Measurements from ENCODE around the gene ME1.
"Not testable (repeated sequence)": the region's sequence is repeated elsewhere in the genome, so short reads cannot be mapped to it uniquely, and the experiment has no call there.

The ME1 gene

DNA sequence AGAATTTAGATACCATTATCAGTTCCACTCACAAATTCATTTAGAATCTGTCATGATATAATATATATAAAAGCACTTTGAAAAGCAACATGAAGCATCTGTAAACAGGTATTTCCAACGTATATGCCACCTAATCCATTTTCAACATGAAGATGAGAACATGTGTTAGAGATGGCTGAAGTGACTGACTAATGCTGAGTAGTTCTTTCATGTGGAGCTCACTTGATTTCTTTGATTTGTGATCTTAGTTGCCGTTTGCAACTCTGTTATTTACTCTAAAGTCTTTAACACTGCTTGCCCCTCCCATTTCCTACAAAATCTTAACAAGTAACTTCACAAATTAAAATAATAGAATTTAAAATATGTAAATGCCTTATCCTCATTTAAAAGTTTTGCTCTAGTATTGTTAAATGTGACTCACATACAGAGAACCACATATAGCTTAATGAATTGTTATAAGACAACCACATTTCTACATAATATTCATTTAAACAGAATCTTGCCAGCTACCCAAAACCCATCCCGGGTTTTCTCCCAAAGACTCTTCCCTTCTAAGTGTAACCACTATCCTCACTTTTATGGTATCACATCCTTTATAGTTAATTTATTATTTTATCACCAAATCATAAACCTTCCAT, 78.3 kb downstream of the ME1 start:
- DNase-seq (ENCODE audit: low spot score) = no peak

- no peak for DNase-seq (ENCODE audit: low spot score)
Measured at GRCh38 chr6:83343121-83343520, 87.7 kb downstream of the ME1 start.

GRCh38 chr6:83341765-83342164, 89.1 kb downstream of the ME1 start:
- no peak for DNase-seq (ENCODE audit: low spot score)

- not testable (repeated sequence) for DNase-seq (ENCODE audit: low spot score)
Measured at GRCh38 chr6:83333916-83334315, 96.9 kb downstream of the ME1 start.

GRCh38 chr6:83333500-83333899, 97.4 kb downstream of the ME1 start:
- DNase-seq (ENCODE audit: low spot score) = no peak

DNA sequence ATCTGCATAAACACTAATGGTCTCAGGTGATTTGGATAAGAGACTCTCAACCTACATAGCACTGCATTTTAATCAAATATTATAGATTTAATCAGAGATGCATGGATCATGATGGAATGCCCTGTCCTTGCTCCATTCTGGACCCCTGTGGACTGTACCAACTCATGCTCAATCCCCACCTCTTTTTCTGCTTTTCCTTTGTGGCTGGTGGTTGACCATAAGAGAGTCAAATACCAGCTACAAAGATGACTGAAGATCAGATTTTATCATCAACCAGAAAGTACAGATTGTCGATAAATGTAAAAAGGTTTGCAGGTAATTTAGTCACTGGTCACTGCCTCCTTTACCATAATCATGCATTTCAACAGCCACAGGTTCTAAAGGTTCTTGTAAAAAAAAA, 116.2 kb downstream of the ME1 start:
- no peak for DNase-seq (ENCODE audit: low spot score)

DNA sequence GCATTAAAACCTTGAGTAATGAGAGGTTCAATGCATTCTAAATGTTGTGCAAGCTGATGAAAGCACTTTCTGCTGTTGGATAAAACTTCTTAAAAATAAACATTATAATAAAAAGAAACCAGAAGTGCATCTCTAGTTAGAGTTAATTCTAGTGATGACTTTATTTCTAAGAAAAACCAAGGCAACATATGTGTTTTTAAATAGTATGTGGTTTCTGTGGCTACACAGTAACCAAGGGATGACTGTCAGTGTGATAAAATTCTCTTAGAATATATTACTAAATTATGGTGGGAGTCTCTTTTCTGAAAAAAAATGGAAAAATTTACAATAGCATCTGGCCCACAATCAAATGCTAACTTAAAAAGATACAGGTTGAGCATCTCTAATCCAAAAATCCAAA, 117.0 kb downstream of the ME1 start:
- no peak for DNase-seq (ENCODE audit: low spot score)

GRCh38 chr6:83311231-83311630, 119.6 kb downstream of the ME1 start:
- DNase-seq (ENCODE audit: low spot score) = no peak

GRCh38 chr6:83310046-83310445, 120.8 kb downstream of the ME1 start:
- no peak for DNase-seq (ENCODE audit: low spot score)

DNA sequence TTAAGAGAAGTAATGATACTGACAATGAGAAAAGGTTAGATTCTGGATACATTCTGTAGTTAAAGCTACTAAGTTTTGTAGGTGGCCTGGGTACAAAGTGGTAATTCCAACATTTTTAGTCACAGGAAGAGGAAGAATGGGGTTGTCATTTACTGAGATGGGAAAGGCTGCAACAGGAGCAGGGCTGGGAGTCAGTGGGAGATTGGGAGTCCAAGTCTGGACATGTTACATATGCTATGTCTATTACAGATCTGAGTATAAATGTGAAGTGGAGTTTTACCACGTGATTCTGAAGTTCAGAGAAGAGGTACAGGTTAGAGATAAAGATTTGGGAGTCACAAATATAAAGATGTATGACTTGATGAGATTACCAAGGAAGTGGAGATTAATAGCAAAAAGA, 121.5 kb downstream of the ME1 start:
- no peak for DNase-seq (ENCODE audit: low spot score)

- DNase-seq (ENCODE audit: low spot score) = no peak
Measured at GRCh38 chr6:83308833-83309232, 122.0 kb downstream of the ME1 start.

- DNase-seq (ENCODE audit: low spot score) = no peak
Measured at GRCh38 chr6:83307849-83308248, 123.0 kb downstream of the ME1 start.

GRCh38 chr6:83303426-83303825, 127.4 kb downstream of the ME1 start:
- no peak for DNase-seq (ENCODE audit: low spot score)

DNA sequence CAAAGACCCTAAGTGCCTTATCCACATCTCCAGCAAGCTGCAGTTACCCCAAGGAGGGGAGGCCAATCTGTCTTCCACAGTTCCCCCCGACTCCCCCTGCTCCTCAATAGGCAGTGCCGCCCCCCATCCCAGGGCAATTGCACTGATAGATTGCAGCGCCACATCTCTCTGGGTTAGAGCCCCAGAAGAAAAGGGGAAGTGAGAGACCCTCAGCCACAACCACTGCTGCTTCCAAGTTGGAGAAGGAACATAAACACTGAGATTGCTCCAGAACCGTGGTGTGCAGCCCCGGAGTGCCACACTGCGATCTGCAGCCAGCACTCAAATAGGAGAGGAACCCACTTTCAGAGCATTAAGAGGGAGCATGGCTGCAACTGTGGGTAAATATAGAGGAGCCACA, 136.2 kb downstream of the ME1 start:
- no peak for DNase-seq (ENCODE audit: low spot score)

DNA sequence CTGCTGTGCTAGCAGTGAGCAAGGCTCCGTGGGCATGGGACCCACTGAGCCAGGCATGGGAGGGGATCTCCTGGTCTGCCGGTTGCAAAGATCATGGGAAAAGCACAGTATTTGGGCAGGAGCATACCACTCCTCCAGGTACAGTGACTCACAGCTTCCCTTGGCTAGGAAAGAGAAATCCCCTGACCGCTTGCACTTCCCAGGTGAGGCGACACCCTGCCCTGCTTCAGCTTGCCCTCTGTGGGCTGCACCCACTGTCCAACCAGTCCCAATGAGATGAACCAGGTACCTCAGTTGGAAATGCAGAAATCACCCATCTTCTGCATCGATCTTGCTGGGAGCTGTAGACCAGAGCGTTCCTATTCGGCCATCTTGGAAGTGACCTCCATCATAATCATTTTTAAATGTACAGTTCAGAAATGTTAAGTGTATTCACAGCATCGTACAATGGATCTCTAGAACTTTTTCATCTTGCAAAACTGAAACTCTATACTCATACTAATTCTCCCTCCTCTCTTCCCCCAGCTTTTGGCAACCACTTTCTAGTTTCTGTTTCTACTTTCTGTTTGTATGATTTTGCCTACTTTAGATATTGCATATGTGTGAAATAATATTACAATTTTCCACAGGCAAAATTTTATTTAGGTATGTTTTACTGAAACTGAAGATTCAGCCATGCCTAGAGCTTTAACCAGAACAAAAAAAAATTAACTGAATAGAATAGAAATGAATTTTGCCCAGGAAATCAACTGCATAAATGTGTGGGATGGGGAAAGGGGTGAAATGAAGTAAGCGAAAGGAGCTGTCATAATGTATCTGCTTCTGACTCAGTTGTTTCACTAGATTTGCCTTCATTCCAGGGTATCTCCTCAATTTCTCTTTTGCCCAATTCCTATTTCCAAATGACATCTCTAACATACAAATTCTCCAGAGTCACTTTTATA, 137.7 kb downstream of the ME1 start:
- DNase-seq (ENCODE audit: low spot score) = no peak

DNA sequence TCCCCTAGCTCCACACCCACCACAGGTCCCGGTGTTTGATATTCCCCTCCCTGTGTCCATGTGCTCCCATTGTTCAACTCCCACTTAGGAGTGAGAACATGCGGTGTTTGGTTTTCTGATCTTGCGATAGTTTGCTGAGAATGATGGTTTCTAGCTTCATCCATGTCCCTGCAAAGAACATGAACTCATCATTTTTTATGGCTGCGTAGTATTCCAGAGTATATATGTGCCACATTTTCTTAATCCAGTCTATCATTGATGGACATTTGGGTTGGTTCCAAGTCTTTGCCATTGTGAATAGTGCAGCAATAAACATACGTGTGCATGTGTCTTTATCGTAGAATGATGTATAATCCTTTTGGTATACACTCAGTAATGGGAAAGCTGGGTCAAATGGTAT, 143.6 kb downstream of the ME1 start:
- DNase-seq (ENCODE audit: low spot score) = not testable (repeated sequence)

- no peak for DNase-seq (ENCODE audit: low spot score)
Measured at GRCh38 chr6:83285917-83286316, 144.9 kb downstream of the ME1 start.

DNA sequence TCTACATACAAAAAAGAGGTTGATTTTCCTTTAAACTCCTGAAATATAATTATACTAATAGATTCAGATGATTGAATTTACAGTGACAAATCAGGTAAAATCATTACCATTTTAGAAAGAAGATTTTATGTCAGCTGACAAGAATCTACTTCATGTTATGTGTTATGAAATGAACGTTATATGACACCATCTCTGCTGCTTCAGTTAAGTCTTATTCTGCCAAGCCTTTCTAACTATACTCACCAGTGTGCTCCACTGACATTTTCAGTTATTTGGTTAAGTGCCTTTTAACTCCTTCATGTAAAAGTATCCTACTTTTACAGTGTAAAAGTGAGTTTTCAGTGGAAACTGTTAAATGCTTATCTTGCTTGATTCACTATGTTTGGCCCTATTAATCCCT, 157.3 kb downstream of the ME1 start:
- DNase-seq (ENCODE audit: low spot score) = no peak

DNA sequence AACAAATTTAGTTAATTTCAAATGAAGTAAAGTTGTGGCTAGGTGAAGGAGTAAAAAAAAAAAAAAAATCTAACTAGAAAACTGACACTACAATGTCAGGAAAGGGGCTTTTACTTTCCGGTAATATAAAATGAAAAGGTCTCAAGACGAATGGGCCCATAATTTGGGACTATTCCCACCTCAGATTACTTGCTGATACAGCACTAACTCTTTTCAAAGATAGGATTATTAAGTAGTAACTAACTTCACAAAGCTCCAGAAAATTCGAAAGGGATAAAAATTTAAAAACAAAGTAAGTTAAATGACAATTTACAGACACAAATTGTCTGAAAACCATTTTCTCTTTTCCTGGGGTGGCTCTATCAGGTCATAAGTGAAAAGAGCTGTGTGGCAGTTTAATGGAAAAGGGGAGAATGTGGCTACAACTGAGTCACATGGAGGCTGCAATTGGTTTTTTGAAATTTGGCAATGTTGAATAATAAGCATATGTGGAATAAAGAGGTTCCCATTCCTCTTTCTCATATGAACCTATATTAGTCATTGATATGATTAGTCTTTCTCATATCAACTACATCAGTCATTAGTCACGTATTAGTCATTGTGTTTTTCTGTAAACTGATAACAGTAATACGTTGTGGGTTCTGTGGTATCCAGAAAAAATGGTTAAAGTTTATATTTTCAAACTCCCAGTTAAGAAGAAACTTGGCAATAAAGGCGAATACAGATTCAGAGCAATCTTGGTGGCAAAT, 159.7 kb downstream of the ME1 start:
- DNase-seq (ENCODE audit: low spot score) = no peak

DNA sequence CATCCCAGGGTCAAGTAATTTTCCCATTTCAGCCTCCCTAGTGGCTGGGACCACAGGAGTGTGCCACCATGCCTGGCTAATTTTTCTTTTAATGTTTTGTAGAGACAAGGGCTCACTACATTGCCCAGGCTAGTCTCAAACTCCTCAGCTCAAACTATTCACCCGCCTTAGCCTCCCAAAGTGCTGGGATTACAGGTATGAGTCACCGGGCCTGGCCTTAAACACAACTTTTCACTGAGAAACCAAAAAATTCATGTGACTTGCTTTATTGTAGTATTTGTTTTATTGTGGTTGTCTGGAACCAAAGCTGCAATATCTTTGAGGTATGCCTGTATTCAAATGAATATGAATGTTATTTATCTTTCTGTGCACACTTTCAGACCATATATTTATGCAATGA, 165.5 kb downstream of the ME1 start:
- no peak for DNase-seq (ENCODE audit: low spot score)

DNA sequence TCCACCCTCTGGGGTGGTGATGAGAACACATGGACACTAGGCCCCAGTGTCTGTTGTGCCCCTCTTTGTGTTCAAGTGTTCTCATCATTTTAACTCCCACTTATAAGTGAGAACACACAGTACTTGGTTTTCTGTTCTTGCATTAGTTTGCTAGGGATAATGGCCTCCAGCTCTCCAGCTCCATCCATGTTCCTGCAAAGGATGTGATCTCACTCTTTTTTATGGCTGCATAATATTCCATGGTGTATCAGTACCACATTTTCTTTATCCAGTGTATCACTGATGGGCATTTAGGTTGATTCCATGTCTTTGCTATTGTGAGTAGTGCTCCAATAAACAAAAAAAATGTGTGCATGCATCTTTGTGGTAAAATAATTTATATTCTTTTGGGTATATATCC, 170.3 kb downstream of the ME1 start:
- DNase-seq (ENCODE audit: low spot score) = no peak

- no peak for DNase-seq (ENCODE audit: low spot score)
Measured at GRCh38 chr6:83258517-83258916, 172.3 kb downstream of the ME1 start.

GRCh38 chr6:83257791-83258190, 173.1 kb downstream of the ME1 start:
- DNase-seq (ENCODE audit: low spot score) = no peak

Data from CD4-positive, alpha-beta T cell treated with Interleukin-15 for 4 hours (primary cell).